ENCODE results near the gene NAA40. TPM values are rescaled to one million over a fixed set of nuclear protein-coding genes. Genes with fewer than 3 reads are reported as not detected.

Gene NAA40
- total and polyA plus RNA-seq, 10 of the 15 experiments (the other 5 are each of a cell fraction or from before 2014, with no cell fraction given), result 4.8 to 31.6 (median 22.2) TPM

DNA sequence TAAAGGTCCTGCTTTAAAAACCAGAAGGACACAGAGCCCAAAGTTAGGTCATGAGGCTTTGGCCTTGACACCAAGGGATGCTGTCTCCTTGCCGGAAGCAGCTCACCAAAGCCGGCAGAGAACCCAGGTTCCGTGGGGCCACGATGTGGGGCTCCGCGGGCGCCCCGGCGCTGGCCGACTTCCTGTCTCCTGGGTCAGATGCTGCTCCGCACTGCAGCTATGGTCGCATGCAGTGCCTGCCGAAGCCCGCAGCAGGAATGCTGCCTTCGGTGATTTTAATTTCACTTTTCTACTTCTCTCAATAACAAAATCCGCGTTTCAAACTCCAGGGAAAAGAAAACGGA is 47.0 kb downstream of the NAA40 start:
- in situ Hi-C loops (cut with MboI), result no loop called here
- Histone ChIP-seq H3K79me2 (ENCODE audit: control insufficient read depth, insufficient read depth, low read length) (peaks cover 40% of the 10 kb centered on the region), H4K20me1 (ENCODE audit: control insufficient read depth, insufficient read depth) (peaks cover 5% of the 10 kb centered on the region; the same call in 1 of the 2 replicates), H3K27me3 (replicated peaks in 1 of 2; ENCODE audit: control insufficient read depth in 2 of 2, insufficient read depth in 2 of 2, low read length in 1 of 2) (no peaks in the 10 kb centered on the region), H3K9me3 (replicated peaks; ENCODE audit: control insufficient read depth, insufficient read depth, low read length) (no peaks in the 10 kb centered on the region), H3K4me1 (ENCODE audit: control insufficient read depth, insufficient read depth, low read length) (peaks cover 22% of the 10 kb centered on the region), H3K4me2 (ENCODE audit: control insufficient read depth, insufficient read depth) (peak overlapping the region; percentile 75), H2AFZ (ENCODE audit: control insufficient read depth, low read depth, low read length) (peak overlapping the region; percentile 92), H3K36me3 (ENCODE audit: control insufficient read depth in 2 of 2, insufficient read depth in 2 of 2, low read length in 1 of 2) (peaks cover 2 to 11% of the 10 kb centered on the region in 2 experiments; a peak in 3 of 4 replicates), H3K9ac (ENCODE audit: control insufficient read depth, insufficient read depth, low read length) (peak overlapping the region; percentile 80), H3K4me3 (peak overlapping the region; percentile 88), H3K27ac (ENCODE audit: control insufficient read depth, insufficient read depth) (peak overlapping the region; percentile 68)
- ATAC-seq (peak; percentile 84), FAIRE-seq (no peak), DNase-seq (ENCODE audit: low read depth, low spot score) (peak; percentile 15)
- BruUV-seq (replicated peaks), result TSS peak; percentile 94
- RAD21 ChIA-PET (ENCODE audit: unreplicated experiment), result interaction anchor here (0.5 to 1.3 kb wide), 3 partner anchors 11 to 198 kb away, joined by 3 read pairs; partner anchors contain the start of gene COX8A
- intact Hi-C loops (cut with micrococcal nuclease; ENCODE audit: unreplicated experiment), result no loop called here
- SMC1A ChIA-PET (ENCODE audit: uncharacterized antibody, unreplicated experiment), result interaction anchor here (0.7 kb wide), 1 partner anchor 146 kb away, joined by 3 read pairs; no protein-coding TSS in a partner anchor
- POLR2A ChIA-PET, result interaction anchor here (0.6 to 1.3 kb wide), 2 partner anchors 11 to 339 kb away, joined by 3 to 11 read pairs; partner anchors contain the start of gene COX8A
- WGBS (ENCODE audit: insufficient coverage, insufficient replicate concordance, low lambda C conversion rate, missing lambda C conversion rate), result under 1% methylated on average over 18 of the region's 18 CpGs
- CTCF ChIA-PET, result interaction anchor here (0.7 kb wide), 1 partner anchor 675 kb away, joined by 3 read pairs; no protein-coding TSS in a partner anchor
- TF ChIP-seq KDM1A (IDR thresholded peaks at IDR 0.05; ENCODE audit: borderline replicate concordance) (no peak), RUNX3 (IDR thresholded peaks at IDR 0.05; ENCODE audit: low read length) (no peak; the same call in 1 of the 2 replicates), MEF2A (IDR thresholded peaks at IDR 0.05; ENCODE audit: insufficient read depth, low read depth, low read length) (no peak), ZBTB11 (CRISPR knock-in tag; IDR thresholded peaks at IDR 0.05) (0 out of 2 replicates have a peak, but pooled peaks have one; percentile 21), MEF2B (IDR thresholded peaks at IDR 0.05; ENCODE audit: partially characterized antibody, poor library complexity, severe bottlenecking) (no peak), YBX1 (IDR thresholded peaks at IDR 0.05) (no peak), NBN (IDR thresholded peaks at IDR 0.05) (no peak), ZNF687 (IDR thresholded peaks at IDR 0.05) (peak; percentile 19; the same call in 1 of the 2 replicates), E2F4 (IDR thresholded peaks at IDR 0.05; ENCODE audit: low read depth, low read length) (no peak), ZZZ3 (IDR thresholded peaks at IDR 0.05; ENCODE audit: control insufficient read depth, insufficient read length, low read depth) (no peak), SRF (IDR thresholded peaks at IDR 0.05; ENCODE audit: low read depth in 2 of 2, low read length in 2 of 2) (no peak), HDAC2 (IDR thresholded peaks at IDR 0.05) (no peak), SMAD1 (IDR thresholded peaks at IDR 0.05; ENCODE audit: low read depth, partially characterized antibody) (no peak)
- TF ChIP-seq, protein P1, sequence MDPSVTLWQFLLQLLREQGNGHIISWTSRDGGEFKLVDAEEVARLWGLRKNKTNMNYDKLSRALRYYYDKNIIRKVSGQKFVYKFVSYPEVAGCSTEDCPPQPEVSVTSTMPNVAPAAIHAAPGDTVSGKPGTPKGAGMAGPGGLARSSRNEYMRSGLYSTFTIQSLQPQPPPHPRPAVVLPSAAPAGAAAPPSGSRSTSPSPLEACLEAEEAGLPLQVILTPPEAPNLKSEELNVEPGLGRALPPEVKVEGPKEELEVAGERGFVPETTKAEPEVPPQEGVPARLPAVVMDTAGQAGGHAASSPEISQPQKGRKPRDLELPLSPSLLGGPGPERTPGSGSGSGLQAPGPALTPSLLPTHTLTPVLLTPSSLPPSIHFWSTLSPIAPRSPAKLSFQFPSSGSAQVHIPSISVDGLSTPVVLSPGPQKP (IDR thresholded peaks at IDR 0.05; ENCODE audit: low read depth, low read length), result 0 out of 2 replicates have a peak, but pooled peaks have one; percentile 4

Measured in GM12878 (cell line).